ENCODE measurements around the gene YPEL3.

The YPEL3 gene

DNA sequence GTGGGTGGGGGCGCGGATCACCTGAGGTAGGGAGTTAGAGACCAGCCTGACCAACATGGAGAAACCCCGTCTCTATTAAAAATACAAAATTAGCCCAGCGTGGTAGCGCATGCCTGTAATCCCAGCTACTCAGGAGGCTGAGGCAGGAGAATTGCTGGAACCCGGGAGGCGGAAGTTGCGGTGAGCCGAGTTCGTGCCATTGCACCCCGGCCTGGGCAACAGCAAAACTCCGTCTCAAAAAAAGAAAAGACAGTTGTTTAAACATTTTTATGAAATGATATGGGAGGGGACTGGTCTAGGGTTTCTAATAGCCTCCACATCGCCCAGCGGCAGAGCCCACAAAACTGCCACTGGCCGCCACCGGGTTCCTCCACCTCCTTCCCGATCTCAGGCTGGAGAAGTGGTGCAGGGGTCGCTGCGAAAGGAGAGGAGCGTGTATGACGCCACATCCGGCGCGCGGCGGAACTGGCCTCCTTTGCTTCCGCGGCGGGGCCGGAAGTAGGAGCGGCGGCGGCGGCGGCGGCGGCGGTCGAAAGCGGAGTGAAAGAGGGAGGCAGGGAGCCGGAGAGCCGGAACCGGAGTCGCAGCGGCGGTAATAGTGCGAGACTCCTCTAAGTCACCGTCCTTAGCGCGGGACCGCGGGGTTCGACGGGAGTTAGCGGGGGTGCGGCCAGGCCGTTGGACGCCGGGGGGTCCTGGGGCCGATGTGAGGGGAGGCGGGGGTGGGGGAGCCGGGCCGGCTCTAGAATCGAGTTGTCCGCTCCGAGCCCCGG, 20.3 kb downstream of the YPEL3 start, which contains the start of gene PPP4C:
Gene PPP4C, plus strand, starts transcription at position 492 of the 773 bp plus-strand sequence. CDS start 384 bp downstream, outside the sequence.
- Histone ChIP-seq H3K27ac (peak within 1 kb of the TSS; percentile 60), H3K4me3 (ENCODE audit: low read depth, low read length) (peak within 1 kb of the TSS; percentile 81), H3K9me3 (ENCODE audit: severe bottlenecking) (no peaks in the 10 kb centered on the region), H3K27me3 (ENCODE audit: insufficient read depth, low read depth, severe bottlenecking) (no peaks in the 10 kb centered on the region), H3K36me3 (peaks cover 67% of the 10 kb centered on the region)
- TF ChIP-seq, protein P1, sequence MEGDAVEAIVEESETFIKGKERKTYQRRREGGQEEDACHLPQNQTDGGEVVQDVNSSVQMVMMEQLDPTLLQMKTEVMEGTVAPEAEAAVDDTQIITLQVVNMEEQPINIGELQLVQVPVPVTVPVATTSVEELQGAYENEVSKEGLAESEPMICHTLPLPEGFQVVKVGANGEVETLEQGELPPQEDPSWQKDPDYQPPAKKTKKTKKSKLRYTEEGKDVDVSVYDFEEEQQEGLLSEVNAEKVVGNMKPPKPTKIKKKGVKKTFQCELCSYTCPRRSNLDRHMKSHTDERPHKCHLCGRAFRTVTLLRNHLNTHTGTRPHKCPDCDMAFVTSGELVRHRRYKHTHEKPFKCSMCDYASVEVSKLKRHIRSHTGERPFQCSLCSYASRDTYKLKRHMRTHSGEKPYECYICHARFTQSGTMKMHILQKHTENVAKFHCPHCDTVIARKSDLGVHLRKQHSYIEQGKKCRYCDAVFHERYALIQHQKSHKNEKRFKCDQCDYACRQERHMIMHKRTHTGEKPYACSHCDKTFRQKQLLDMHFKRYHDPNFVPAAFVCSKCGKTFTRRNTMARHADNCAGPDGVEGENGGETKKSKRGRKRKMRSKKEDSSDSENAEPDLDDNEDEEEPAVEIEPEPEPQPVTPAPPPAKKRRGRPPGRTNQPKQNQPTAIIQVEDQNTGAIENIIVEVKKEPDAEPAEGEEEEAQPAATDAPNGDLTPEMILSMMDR (IDR thresholded peaks at IDR 0.05; ENCODE audit: low read depth, low read length), result peak; percentile 2; the same call in 1 of the 2 replicates
- peak; percentile 86 for DNase-seq

DNA sequence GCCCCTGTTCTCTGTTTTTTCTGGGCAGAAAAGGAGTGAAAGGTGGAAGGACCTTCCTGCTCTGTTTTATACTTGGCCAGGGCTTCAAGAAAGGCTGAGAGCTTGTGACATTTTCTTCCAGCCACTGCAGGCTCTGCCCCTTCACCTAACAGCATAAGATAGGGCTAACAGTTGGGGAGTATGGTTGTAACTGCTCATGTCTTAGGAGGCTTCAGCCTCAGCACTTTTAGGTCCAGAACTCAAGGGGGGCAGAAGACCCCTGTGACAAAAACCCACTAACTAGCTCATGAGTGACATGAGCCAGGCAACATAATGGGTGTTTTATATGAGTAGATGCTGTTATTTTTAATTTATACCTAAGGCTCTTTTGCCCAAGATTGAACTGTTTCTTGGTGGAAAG, 25.5 kb downstream of the YPEL3 start:
- Histone ChIP-seq H3K27me3 (ENCODE audit: insufficient read depth, low read depth, severe bottlenecking) (no peaks in the 10 kb centered on the region), H3K9me3 (ENCODE audit: severe bottlenecking) (no peaks in the 10 kb centered on the region), H3K36me3 (peaks cover 86% of the 10 kb centered on the region), H3K27ac (no peak overlapping the region), H3K4me3 (ENCODE audit: low read depth, low read length) (no peak overlapping the region)
- no peak for DNase-seq
- TF ChIP-seq, protein P1 (IDR thresholded peaks at IDR 0.05; ENCODE audit: low read depth, low read length), result no peak

DNA sequence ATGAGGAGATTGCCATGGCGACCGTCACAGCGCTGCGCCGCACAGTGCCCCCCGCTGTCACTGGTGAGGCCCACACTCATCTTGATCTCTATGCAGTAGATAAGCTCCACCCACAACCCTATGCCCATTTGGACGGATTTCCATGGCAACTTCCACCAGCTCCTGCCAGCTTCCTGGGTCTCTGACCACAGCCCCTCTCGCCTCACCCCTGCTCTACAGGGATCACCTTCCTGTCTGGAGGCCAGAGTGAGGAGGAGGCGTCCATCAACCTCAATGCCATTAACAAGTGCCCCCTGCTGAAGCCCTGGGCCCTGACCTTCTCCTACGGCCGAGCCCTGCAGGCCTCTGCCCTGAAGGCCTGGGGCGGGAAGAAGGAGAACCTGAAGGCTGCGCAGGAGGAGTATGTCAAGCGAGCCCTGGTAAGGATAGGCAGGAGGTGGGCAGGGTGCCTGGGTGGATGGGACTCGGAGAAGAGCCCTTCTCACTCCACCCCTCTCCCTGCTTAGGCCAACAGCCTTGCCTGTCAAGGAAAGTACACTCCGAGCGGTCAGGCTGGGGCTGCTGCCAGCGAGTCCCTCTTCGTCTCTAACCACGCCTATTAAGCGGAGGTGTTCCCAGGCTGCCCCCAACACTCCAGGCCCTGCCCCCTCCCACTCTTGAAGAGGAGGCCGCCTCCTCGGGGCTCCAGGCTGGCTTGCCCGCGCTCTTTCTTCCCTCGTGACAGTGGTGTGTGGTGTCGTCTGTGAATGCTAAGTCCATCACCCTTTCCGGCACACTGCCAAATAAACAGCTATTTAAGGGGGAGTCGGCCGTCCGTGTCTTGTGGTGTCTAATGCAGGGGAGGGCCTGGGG, 26.2 kb downstream of the YPEL3 start:
- peaks cover 89% of the 10 kb centered on the region for H3K36me3 ChIP-seq
- TF ChIP-seq, protein P1 (IDR thresholded peaks at IDR 0.05; ENCODE audit: low read depth, low read length), result no peak
- H3K9me3 ChIP-seq (ENCODE audit: severe bottlenecking), result no peaks in the 10 kb centered on the region
- no peak for DNase-seq
- no peak overlapping the region for H3K27ac ChIP-seq
- H3K4me3 ChIP-seq (ENCODE audit: low read depth, low read length), result no peak overlapping the region
- H3K27me3 ChIP-seq (ENCODE audit: insufficient read depth, low read depth, severe bottlenecking), result no peaks in the 10 kb centered on the region

DNA sequence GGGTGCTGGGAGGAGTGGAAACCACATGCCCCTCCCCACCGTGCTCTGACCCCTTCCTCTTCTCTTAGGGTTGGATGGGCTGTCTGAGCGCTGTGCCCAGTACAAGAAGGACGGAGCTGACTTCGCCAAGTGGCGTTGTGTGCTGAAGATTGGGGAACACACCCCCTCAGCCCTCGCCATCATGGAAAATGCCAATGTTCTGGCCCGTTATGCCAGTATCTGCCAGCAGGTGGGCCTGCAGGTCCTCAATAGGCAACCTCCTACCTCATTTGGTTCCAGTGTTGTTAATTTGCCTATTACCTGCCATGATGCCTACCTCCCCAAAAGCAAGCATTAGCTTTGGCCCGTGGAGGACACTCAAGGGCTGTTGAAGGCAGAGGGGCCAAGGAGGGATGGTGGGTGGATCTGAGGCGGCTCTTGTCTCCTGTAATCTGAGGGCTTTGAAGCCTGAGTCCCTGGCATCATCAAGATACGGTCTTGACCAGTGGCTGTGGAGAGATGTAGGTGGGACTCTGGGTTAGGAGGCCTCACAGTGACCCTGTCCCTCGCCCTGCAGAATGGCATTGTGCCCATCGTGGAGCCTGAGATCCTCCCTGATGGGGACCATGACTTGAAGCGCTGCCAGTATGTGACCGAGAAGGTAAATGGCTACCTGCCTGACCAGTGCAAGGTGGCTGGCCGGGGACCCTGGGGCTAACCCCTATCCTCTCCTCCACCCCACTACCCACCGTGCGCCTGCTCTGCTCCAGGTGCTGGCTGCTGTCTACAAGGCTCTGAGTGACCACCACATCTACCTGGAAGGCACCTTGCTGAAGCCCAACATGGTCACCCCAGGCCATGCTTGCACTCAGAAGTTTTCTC, 27.0 kb downstream of the YPEL3 start:
- DNase-seq, result no peak
- TF ChIP-seq, protein P1 (IDR thresholded peaks at IDR 0.05; ENCODE audit: low read depth, low read length), result peak; percentile 60
- H3K27ac ChIP-seq, result no peak overlapping the region
- H3K4me3 ChIP-seq (ENCODE audit: low read depth, low read length), result no peak overlapping the region
- no peaks in the 10 kb centered on the region for H3K27me3 ChIP-seq (ENCODE audit: insufficient read depth, low read depth, severe bottlenecking)
- H3K36me3 ChIP-seq, result peaks cover 87% of the 10 kb centered on the region
- no peaks in the 10 kb centered on the region for H3K9me3 ChIP-seq (ENCODE audit: severe bottlenecking)

DNA sequence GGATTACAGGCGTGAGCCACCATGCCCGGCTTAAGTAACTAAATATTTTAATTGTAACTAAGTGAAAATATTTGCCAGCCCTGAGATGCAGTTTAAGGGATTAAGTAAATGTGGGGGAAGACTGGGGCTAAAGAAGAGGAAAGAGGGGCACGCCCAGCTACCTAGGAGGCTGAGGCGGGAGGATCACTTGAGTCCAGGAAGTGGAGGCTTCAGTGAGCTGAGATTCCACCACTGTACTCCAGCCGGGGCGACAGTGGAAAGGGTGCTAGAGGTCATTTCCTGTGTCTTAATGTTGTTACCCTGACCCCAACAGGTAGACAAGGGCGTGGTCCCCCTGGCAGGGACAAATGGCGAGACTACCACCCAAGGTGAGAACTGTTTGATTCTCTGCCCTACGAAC, 27.7 kb downstream of the YPEL3 start:
- Histone ChIP-seq H3K27ac (no peak overlapping the region), H3K9me3 (ENCODE audit: severe bottlenecking) (no peaks in the 10 kb centered on the region), H3K36me3 (peaks cover 81% of the 10 kb centered on the region), H3K4me3 (ENCODE audit: low read depth, low read length) (no peak overlapping the region), H3K27me3 (ENCODE audit: insufficient read depth, low read depth, severe bottlenecking) (no peaks in the 10 kb centered on the region)
- TF ChIP-seq, protein P1 (IDR thresholded peaks at IDR 0.05; ENCODE audit: low read depth, low read length), result no peak
- DNase-seq, result no peak

Data from WERI-Rb-1 (cell line).